Coronary artery (tissue), 2 donors: ENCODE measurements around the gene DHRSX.
"Not testable (repeated sequence)": the region's sequence is repeated elsewhere in the genome, so short reads cannot be mapped to it uniquely, and the experiment has no call there.

Experiments
- DNase-seq: peaks from one replicate; pipeline ENCODE4 v3.0.0-alpha.2; 2017; ENCODE audit warnings: low spot score
- H3K27ac ChIP-seq, 2 donors: fragments of 200-600 bp; sonication (generic); one replicate each; pipeline ENCODE4 v1.5.1; 2016 to 2019
- H3K4me3 ChIP-seq: fragments of 200-600 bp; sonication (generic); 2 replicates; pipeline ENCODE4 v1.5.1; 2016; ENCODE audit warnings: mild to moderate bottlenecking, moderate library complexity
- TF ChIP-seq, protein P1 (sequence below): fragments of 200-600 bp; sonication (generic); IDR thresholded peaks from one replicate; pipeline ENCODE4 v1.5.1; 2019; ENCODE audit warnings: antibody characterized with exemption

Gene DHRSX

DNA sequence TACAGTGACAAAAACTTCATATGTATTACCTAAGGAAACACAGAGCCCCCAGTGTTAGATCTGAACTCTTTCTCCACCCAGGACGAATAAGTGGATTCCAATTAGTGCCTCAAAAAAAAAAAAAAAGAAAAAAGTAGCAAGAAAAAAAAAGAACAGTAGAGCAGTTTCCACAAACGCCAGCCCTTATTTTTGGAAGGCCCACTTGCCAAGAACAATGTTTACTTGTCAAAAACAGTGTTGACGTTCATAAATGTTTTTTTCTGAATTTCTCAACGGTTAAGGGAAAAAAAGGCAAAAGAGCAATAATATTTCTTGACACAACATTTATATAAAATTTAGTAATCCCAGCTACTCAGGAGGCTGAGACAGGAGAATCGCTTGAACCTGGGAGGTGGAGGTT lies 38.7 kb downstream of the DHRSX start:
- TF ChIP-seq, protein P1, sequence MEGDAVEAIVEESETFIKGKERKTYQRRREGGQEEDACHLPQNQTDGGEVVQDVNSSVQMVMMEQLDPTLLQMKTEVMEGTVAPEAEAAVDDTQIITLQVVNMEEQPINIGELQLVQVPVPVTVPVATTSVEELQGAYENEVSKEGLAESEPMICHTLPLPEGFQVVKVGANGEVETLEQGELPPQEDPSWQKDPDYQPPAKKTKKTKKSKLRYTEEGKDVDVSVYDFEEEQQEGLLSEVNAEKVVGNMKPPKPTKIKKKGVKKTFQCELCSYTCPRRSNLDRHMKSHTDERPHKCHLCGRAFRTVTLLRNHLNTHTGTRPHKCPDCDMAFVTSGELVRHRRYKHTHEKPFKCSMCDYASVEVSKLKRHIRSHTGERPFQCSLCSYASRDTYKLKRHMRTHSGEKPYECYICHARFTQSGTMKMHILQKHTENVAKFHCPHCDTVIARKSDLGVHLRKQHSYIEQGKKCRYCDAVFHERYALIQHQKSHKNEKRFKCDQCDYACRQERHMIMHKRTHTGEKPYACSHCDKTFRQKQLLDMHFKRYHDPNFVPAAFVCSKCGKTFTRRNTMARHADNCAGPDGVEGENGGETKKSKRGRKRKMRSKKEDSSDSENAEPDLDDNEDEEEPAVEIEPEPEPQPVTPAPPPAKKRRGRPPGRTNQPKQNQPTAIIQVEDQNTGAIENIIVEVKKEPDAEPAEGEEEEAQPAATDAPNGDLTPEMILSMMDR, result no peak
- DNase-seq, result no peak
- H3K4me3 ChIP-seq, result no peak overlapping the region
- no peak overlapping the region for H3K27ac ChIP-seq

DNA sequence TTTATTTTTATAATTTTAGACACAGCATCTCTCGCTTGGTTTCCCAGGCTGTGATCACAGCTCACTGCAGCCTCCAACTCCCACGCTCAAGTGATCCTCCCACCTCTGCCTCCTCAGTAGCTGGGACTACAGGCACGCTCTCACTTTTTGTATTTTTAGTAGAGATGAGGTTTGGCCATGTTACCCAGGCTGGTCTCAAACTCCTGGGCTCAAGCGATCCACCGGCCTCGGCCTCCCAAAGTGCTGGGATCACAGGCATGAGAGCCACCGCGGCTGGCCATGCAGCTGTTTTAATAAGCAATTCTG lies 39.1 kb downstream of the DHRSX start:
- no peak for DNase-seq
- TF ChIP-seq, protein P1, result no peak
- no peak overlapping the region for H3K4me3 ChIP-seq
- H3K27ac ChIP-seq, result no peak overlapping the region

- H3K4me3 ChIP-seq, H3K27ac ChIP-seq, DNase-seq: not testable (repeated sequence)
Observed at GRCh38 chrX:2460821-2461710, 39.7 kb downstream of the DHRSX start.

DNA sequence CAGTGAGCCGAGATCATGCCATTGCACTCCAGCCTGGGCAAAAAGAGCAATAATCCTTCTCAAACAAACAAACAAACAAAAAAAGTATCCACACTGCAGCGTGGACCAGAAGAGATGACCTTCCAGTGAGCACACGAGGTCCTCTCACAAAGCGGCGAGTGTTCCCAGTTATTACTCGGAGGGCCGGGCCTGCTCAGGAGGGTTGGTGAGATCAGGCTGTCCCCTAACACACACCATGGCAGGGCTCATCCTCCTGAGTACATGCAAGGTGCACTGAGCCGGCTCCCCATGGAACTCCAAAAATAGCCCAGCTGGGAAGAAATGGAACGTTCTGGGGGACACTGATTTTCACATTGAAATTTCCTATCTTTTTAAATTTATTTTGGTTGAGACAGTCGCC lies 40.7 kb downstream of the DHRSX start:
- H3K4me3 ChIP-seq, DNase-seq, H3K27ac ChIP-seq: not testable (repeated sequence)

- DNase-seq, result no peak
- Histone ChIP-seq H3K4me3 (no peak overlapping the region), H3K27ac (no peak overlapping the region)
- TF ChIP-seq, protein P1, result no peak
Observed at GRCh38 chrX:2458309-2458708, 42.5 kb downstream of the DHRSX start.

DNA sequence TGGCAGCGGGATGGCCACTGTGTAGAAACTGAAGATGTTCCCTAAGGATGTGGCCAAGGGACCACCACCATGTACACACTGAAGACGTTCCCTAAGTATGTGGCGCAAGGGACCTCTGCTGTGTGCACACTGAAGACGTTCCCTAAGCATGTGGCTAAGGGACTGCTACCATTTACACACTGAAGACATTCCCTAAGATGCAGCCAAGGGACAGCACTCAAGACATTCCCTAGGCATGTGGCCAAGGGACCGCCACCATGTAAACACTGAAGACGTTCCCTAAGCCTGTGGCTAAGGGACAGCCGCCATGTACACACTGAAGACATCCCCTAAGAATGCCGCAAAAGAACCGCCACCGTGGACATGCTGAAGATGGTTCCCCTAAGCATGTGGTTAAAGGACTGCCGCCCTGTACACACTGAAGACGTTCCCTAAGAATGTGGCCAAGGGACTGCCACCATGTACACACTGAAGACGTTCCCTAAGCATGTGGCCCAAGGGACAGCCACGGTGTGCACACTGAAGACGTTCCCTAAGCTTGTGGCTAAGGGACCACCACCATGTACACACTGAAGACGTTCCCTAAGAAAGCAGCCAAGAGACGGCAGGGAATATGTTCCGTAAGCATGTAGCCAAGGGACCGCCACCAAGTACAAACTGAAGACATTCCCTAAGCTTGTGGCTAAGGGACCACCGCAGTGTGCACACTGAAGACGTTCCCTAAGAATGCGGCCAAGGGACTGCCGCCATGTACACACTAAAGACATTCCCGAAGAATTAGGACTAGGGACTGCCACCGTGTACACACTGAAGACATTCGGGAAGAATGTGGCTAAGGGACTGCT lies 43.3 kb downstream of the DHRSX start:
- Histone ChIP-seq H3K27ac (no peak overlapping the region), H3K4me3 (no peak overlapping the region)
- no peak for DNase-seq
- TF ChIP-seq, protein P1, result no peak

DNA sequence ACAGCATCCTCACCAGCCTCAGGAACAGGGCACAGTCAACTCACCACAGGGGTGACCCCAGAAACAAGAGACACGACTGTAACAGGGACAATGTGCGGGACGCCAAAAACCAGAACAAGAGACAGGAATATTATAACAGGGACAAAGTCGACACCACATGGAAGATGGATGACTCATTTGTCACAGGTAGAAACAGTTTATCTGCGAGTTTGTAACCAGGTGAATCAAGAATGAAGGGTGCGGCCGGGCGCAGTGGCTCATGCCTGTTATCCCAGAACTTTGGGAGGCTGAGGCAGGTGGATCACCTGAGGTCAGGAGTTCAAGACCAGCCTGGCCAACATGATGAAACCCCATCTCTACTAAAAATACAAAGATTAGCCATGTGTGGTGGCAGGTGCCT lies 44.7 kb downstream of the DHRSX start:
- DNase-seq, H3K27ac ChIP-seq, H3K4me3 ChIP-seq: not testable (repeated sequence)

DNA sequence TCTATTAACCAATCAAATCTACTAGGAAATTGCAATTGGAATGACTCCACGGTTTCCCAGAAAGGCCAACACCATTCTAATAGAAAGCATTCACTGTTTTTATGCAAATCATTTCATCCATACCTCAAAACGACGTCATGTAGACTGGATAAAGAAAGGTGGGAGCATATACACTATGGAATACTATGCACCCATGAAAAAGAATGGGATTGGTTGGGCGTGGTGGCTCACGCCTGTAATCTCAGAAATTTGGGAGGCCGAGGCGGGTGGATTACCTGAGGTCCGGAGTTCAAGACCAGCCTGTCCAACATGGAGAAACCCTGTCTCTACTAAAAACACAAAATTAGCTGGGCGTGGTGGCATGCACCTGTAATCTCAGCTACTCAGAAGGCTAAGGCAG lies 46.2 kb downstream of the DHRSX start:
- H3K27ac ChIP-seq, H3K4me3 ChIP-seq, DNase-seq: not testable (repeated sequence)

GRCh38 chrX:2452799-2453198 lies 48.0 kb downstream of the DHRSX start:
- DNase-seq, result no peak
- Histone ChIP-seq H3K4me3 (no peak overlapping the region), H3K27ac (no peak overlapping the region)
- TF ChIP-seq, protein P1, result no peak
